ENCODE data around the gene MSANTD3.

- TF ChIP-seq MXI1 (IDR thresholded peaks at IDR 0.05; ENCODE audit: borderline replicate concordance, low read depth, low read length) (no peak), USF2 (IDR thresholded peaks at IDR 0.05; ENCODE audit: low read depth, low read length) (no peak), CTCF (conservative IDR thresholded peaks at IDR 0.05; ENCODE audit: low read depth, low read length) (no peak), RAD21 (IDR thresholded peaks at IDR 0.05; ENCODE audit: low read length) (no peak), SMC3 (IDR thresholded peaks at IDR 0.05; ENCODE audit: low read depth, low read length) (no peak), FOS (IDR thresholded peaks at IDR 0.05; ENCODE audit: low read depth, low read length) (no peak), ELK1 (IDR thresholded peaks at IDR 0.05; ENCODE audit: borderline replicate concordance, low read depth, low read length) (no peak), MAZ (IDR thresholded peaks at IDR 0.05; ENCODE audit: borderline replicate concordance, low read depth, low read length) (no peak), POLR2A (IDR thresholded peaks at IDR 0.05; ENCODE audit: low read depth, low read length) (no peak), CEBPB (IDR thresholded peaks at IDR 0.05; ENCODE audit: low read depth, low read length) (no peak), MAFK (IDR thresholded peaks at IDR 0.05; ENCODE audit: low read depth, low read length) (no peak)
Observed at GRCh38 chr9:100468041-100468440, 41.1 kb downstream of the MSANTD3 start.
